ENCODE measurements around the gene MRC2. TPM values are rescaled to one million over a fixed set of nuclear protein-coding genes. Genes with fewer than 3 reads are reported as not detected.

The MRC2 gene
- total RNA-seq, 1 experiment from 2014 or later = 144 TPM

Other genes with a start within 250 kb of the MRC2 start
- gene EFCAB3, start 247.1 kb upstream of the MRC2 start, total RNA-seq (2014; rRNA removed; shearing (Covaris generic)) = not detected in 2 replicates
- gene METTL2A, start 203.8 kb upstream of the MRC2 start, total RNA-seq (2014; rRNA removed; shearing (Covaris generic)) = 18.7 and 20.1 TPM in 2 replicates
- gene TLK2, start 148.8 kb upstream of the MRC2 start, total RNA-seq (2014; rRNA removed; shearing (Covaris generic)) = 28.3 and 43.9 TPM in 2 replicates
- 0.05 TPM in 1 of 2 replicates, not detected in the other for gene MARCHF10, start 180.6 kb downstream of the MRC2 start, total RNA-seq (2014; rRNA removed; shearing (Covaris generic))